Mesenteric fat pad (tissue), 1 donor: ENCODE data around the gene FAM110A. TPM values are rescaled to one million over a fixed set of nuclear protein-coding genes. Genes with fewer than 3 reads are reported as not detected.

Source experiments
- total RNA-seq: library from RNA; stranded (reverse); fragmentation: NEBNext Ultra II Directional; extraction: Animal tissue kit (Norgen Biotek cat#: 25700); gene quantifications from one replicate; pipeline ENCODE4 v1.2.1, GENCODE V29; 2021
- donor health status: DM: yes; HTN: yes; CAD: no.

Gene FAM110A
- total RNA-seq, 1 donor from 2014 or later: 3.7 TPM

Other genes with a start within 250 kb of the FAM110A start
- 7.0 TPM for gene TCF15, start 223.4 kb upstream of the FAM110A start, total RNA-seq
- gene SRXN1, start 180.5 kb upstream of the FAM110A start, total RNA-seq: 41.5 TPM
- not detected for gene SCRT2, start 157.9 kb upstream of the FAM110A start, total RNA-seq
- 2.2 TPM for gene SLC52A3, start 65.2 kb upstream of the FAM110A start, total RNA-seq
- gene ANGPT4, start 82.6 kb downstream of the FAM110A start, total RNA-seq: 0.42 TPM
- gene RSPO4, start 168.6 kb downstream of the FAM110A start, total RNA-seq: not detected